Lung (tissue), 12 donors: ENCODE data around the gene CEACAM16. TPM values are rescaled to one million over a fixed set of nuclear protein-coding genes. Genes with fewer than 3 reads are reported as not detected.

Source experiments
- ATAC-seq: fragments of 200-7000 bp; cut with Tn5 transposase; one replicate; pipeline ENCODE4 v1.9.1; 2020; ENCODE audit warnings: moderate number of reproducible peaks; ENCODE audit not compliant: insufficient read depth, low FRiP score
- DNase-seq, 3 donors: peaks; one replicate each; pipeline ENCODE4 v3.0.0-alpha.2; 2013 to 2017
- H3K27ac ChIP-seq, 2 donors: one replicate each; pipeline ENCODE4 v1.5.1; 2013; ENCODE audit warnings: mild to moderate bottlenecking in 2 of 2, moderate library complexity in 2 of 2, control low read depth in 1 of 2, inconsistent platforms in 1 of 2, low read depth in 1 of 2, low read length in 1 of 2
- H3K27me3 ChIP-seq, 3 donors: one replicate each; pipeline ENCODE4 v1.5.1; 2013; ENCODE audit warnings: low read length in 2 of 3; ENCODE audit not compliant: control insufficient read depth in 3 of 3, insufficient read depth in 3 of 3
- H3K36me3 ChIP-seq, 4 donors: one replicate each; pipeline ENCODE4 v1.5.1; 2013; ENCODE audit warnings: low read length in 4 of 4, mild to moderate bottlenecking in 1 of 4, moderate library complexity in 1 of 4; ENCODE audit not compliant: control insufficient read depth in 4 of 4, insufficient read depth in 4 of 4
- H3K4me1 ChIP-seq, 5 donors: one replicate each; pipeline ENCODE4 v1.5.1; 2013; ENCODE audit warnings: low read length in 5 of 5, mild to moderate bottlenecking in 2 of 5, moderate library complexity in 1 of 5; ENCODE audit not compliant: control insufficient read depth in 5 of 5, insufficient read depth in 5 of 5
- H3K4me3 ChIP-seq: one replicate; pipeline ENCODE4 v1.5.1; 2013; ENCODE audit warnings: mild to moderate bottlenecking, control low read depth, moderate library complexity
- H3K9ac ChIP-seq, 2 donors: one replicate each; pipeline ENCODE4 v1.5.1; 2013; ENCODE audit warnings: low read length in 2 of 2, control low read depth in 1 of 2; ENCODE audit not compliant: insufficient read depth in 1 of 2
- H3K9me3 ChIP-seq, 4 donors: one replicate each; pipeline ENCODE4 v1.5.1; 2013; ENCODE audit warnings: low read length in 3 of 4, mild to moderate bottlenecking in 1 of 4, moderate library complexity in 1 of 4; ENCODE audit not compliant: control insufficient read depth in 4 of 4, insufficient read depth in 3 of 4
- WGBS, 2 donors: extraction: QIAGEN DNeasy Blood & Tissue Kit; methylation state at CpG; one replicate each; pipeline ENCODE4 v1.1.7; 2013; 5-methylcytosine and 5-hydroxymethylcytosine counted together
- polyA plus RNA-seq, 2 donors: library from polyadenylated mRNA; stranded (reverse); fragments of 200-250 nt; gene quantifications; one replicate each; pipeline ENCODE4 v1.2.1, GENCODE V29; 2013
- total RNA-seq, 2 donors: library from RNA; depleted of rRNA in 1 of 2; stranded (reverse); fragments of >200 nt in 1 of 2; gene quantifications; one replicate each; pipeline ENCODE4 v1.2.1, GENCODE V29; 2014 to 2021
- TF ChIP-seq, protein P1 (sequence below): IDR thresholded peaks from 2 replicates; pipeline ENCODE4 v1.5.1; 2012; ENCODE audit warnings: mild to moderate bottlenecking; ENCODE audit errors: control extremely low read depth, extremely low read depth
- donor health status: control.
- donor health status: control.
- donor health status: Bipolar disorder and iron deficiency.
- donor health status: healthy.
- donor health status: DM: yes; HTN: yes; CAD: no.

The CEACAM16 gene
- total and polyA plus RNA-seq, 4 donors = 0.26 TPM; not detected in 3

DNA sequence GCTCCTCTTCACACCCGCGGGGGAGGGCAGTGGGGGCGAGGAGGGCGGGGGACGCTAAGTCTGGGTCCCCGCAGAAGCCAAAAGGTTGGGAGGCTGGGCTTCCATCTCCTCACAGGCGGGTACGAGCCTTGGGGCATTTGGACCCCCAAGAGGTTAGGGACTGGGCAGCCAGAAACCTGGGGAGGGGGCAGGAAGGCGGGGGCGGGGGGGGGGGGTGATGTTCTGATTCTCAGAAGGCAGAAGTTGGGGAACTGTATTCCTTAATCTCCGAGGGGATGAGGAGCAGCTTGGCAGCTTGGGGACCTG lies 54.6 kb downstream of the CEACAM16 start:
- peak overlapping the region; percentile 27 for H3K4me3 ChIP-seq
- peaks cover 0 to 31% (median 4%) of the 10 kb centered on the region in 4 donors for H3K36me3 ChIP-seq
- ATAC-seq (no peak), DNase-seq (no peak)
- peaks cover 14 to 46% (median 28%) of the 10 kb centered on the region in 5 donors for H3K4me1 ChIP-seq
- no peaks in the 10 kb centered on the region for H3K9me3 ChIP-seq
- H3K9ac ChIP-seq = peak overlapping the region in 1 of 2 donors; percentile 47
- 1 to 2% methylated on average over 10 to 11 of the region's 11 CpGs for WGBS, 2 donors
- TF ChIP-seq, protein P1, sequence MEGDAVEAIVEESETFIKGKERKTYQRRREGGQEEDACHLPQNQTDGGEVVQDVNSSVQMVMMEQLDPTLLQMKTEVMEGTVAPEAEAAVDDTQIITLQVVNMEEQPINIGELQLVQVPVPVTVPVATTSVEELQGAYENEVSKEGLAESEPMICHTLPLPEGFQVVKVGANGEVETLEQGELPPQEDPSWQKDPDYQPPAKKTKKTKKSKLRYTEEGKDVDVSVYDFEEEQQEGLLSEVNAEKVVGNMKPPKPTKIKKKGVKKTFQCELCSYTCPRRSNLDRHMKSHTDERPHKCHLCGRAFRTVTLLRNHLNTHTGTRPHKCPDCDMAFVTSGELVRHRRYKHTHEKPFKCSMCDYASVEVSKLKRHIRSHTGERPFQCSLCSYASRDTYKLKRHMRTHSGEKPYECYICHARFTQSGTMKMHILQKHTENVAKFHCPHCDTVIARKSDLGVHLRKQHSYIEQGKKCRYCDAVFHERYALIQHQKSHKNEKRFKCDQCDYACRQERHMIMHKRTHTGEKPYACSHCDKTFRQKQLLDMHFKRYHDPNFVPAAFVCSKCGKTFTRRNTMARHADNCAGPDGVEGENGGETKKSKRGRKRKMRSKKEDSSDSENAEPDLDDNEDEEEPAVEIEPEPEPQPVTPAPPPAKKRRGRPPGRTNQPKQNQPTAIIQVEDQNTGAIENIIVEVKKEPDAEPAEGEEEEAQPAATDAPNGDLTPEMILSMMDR = no peak
- H3K27ac ChIP-seq = peak overlapping the region; percentile 87 to 98
- H3K27me3 ChIP-seq = no peaks in the 10 kb centered on the region

DNA sequence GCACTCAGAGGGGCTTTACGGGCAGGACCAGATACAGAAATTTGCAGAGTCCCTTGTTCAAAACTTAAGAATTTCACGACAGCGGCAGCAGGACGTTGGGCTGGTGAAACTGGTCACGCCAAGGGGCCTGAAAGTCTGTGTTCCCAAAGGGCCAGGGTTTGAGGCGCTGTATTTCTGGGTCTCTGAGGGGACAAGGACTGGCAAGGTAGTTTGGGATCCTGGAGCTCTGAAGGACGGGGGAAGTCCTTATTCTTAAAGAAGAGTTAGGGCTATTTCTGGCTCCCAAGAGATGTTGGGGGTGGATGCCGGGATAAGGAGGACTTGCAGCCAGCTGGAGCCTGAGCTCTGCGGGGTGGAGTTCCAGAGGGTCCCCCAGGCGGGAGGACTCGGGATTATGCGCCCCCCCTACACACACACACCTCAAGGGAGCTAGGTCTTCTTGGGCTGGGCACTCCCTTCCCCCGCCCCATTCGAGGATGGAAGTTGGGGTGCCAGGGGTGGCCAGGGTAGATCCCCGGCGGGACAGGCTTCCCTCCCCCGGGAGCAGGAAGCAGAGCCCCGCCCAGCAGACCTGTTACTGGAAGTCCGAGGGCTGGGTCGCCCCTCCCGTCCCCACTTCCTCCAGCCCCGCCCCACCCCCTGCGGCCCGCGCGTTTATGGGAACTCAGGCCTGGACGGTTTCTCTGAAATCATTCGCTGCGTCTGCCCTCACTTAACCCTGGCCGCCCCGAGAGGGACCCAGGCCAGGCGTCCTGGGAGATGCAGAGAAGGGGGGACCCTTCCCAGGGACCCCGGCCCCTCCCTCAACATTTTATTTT lies 55.2 kb downstream of the CEACAM16 start:
- Histone ChIP-seq H3K9ac (peak overlapping the region in 1 of 2 donors; percentile 47), H3K27ac (peak overlapping the region; percentile 87 to 98), H3K4me3 (peak overlapping the region; percentile 27), H3K27me3 (no peaks in the 10 kb centered on the region), H3K36me3 (peaks cover 0 to 36% (median 4%) of the 10 kb centered on the region in 4 donors), H3K4me1 (peaks cover 14 to 46% (median 28%) of the 10 kb centered on the region in 5 donors), H3K9me3 (no peaks in the 10 kb centered on the region)
- ATAC-seq = peak; percentile 76
- TF ChIP-seq, protein P1 = no peak
- WGBS, 2 donors = 1% methylated on average over 27 to 33 of the region's 33 CpGs
- peak; percentile 75 to 83 (median 81) for DNase-seq

DNA sequence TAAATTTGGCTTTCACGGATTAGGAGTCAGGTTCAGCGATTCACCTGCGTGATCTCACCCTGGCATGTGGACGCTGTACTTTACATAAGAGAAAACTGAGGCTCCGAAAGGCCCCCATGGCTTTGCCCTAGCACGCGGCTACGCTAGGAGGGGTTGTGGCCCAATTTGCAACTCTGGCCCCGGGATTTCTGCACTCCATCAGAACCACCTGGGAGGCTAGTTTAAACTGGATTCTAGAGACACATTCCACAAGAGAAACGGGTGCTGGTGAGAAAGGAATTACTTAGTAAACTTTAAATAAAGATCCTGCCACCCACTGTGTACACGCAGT lies 55.8 kb downstream of the CEACAM16 start:
- DNase-seq (peak in 1 of 3 donors; percentile 29), ATAC-seq (no peak)
- WGBS, 2 donors = 18 to 25% methylated on average over 11 of the region's 11 CpGs
- Histone ChIP-seq H3K9me3 (no peaks in the 10 kb centered on the region), H3K4me3 (no peak overlapping the region), H3K4me1 (peaks cover 14 to 41% (median 28%) of the 10 kb centered on the region in 5 donors), H3K36me3 (peaks cover 0 to 42% (median 4%) of the 10 kb centered on the region in 4 donors), H3K9ac (no peak overlapping the region), H3K27ac (peak overlapping the region; percentile 87 to 95), H3K27me3 (no peaks in the 10 kb centered on the region)
- TF ChIP-seq, protein P1 = no peak

DNA sequence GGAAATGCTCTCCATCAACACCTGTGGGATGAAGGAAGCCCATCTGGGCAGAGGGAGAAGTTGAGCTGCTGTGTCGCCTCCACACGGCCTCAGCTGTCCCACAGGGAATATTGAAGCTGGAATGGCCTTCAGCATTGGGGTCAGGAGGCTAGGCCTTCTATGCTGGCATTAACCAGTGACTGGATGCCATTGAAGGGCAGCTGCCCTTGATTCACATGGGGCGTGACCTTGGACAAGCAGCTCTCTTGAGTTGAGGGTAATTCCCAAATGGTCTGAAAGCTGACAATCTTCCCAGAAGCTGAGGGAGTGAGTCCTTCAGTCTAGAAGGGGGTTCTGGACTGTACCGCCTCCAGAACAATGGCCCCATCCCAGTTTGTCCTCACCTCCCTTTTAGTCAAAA lies 56.3 kb downstream of the CEACAM16 start:
- Histone ChIP-seq H3K27ac (peak overlapping the region; percentile 87 to 95), H3K4me1 (peaks cover 14 to 41% (median 28%) of the 10 kb centered on the region in 5 donors), H3K36me3 (peaks cover 0 to 44% (median 5%) of the 10 kb centered on the region in 4 donors), H3K9me3 (no peaks in the 10 kb centered on the region), H3K4me3 (no peak overlapping the region), H3K9ac (no peak overlapping the region), H3K27me3 (no peaks in the 10 kb centered on the region)
- ATAC-seq (no peak), DNase-seq (no peak)
- TF ChIP-seq, protein P1 = no peak
- WGBS, 2 donors = 57 to 74% methylated on average over 4 of the region's 4 CpGs
